Uterus (tissue), 4 donors: ENCODE data around the gene SLC9A1. TPM values are rescaled to one million over a fixed set of nuclear protein-coding genes. Genes with fewer than 3 reads are reported as not detected.
A peak's percentile ranks its signal among the peaks of the same experiment; 100 is the strongest.

Source experiments
- DNase-seq, 2 donors: peaks; one replicate each; pipeline ENCODE4 v3.0.0-alpha.2; 2019 to 2020
- H3K27ac ChIP-seq, 2 donors: fragments of 200-600 bp; sonication (generic); 1 replicate in 1 of 2; 2 replicates in 1 of 2; pipeline ENCODE4 v1.5.1; 2016 to 2018
- H3K27me3 ChIP-seq, 2 donors: fragments of 200-600 bp; sonication (generic); one replicate each; pipeline ENCODE4 v1.5.1; 2018 to 2019; ENCODE audit warnings: control low read depth in 1 of 2
- H3K36me3 ChIP-seq, 2 donors: fragments of 200-600 bp; sonication (generic); one replicate each; pipeline ENCODE4 v1.5.1; 2019; ENCODE audit warnings: control low read depth in 1 of 2
- H3K4me1 ChIP-seq, 2 donors: fragments of 200-600 bp; sonication (generic); one replicate each; pipeline ENCODE4 v1.5.1; 2018 to 2019; ENCODE audit warnings: control low read depth in 1 of 2
- H3K4me3 ChIP-seq, 2 donors: fragments of 200-600 bp; sonication (generic); 1 replicate in 1 of 2; 2 replicates in 1 of 2; pipeline ENCODE4 v1.5.1; 2018 to 2019; ENCODE audit warnings: mild to moderate bottlenecking in 1 of 2
- H3K9me3 ChIP-seq, 2 donors: fragments of 200-600 bp; sonication (generic); one replicate each; pipeline ENCODE4 v1.5.1; 2019; ENCODE audit warnings: control low read depth in 1 of 2
- POLR2A ChIP-seq, 2 donors: fragments of 450-650 bp; IDR thresholded peaks; one replicate each; pipeline ENCODE4 v1.6.1; 2016; ENCODE audit warnings: antibody characterized with exemption in 2 of 2, mild to moderate bottlenecking in 1 of 2, moderate library complexity in 1 of 2
- intact Hi-C: fragments of 100-400 bp; cut with DNase I; formaldehyde crosslinking; loops from one replicate; pipeline ENCODE4 v1.15.1; 2023; ENCODE audit warnings: low total_unique reads
- total RNA-seq, 4 donors: library from RNA; depleted of rRNA in 3 of 4; stranded (reverse); fragments of >200 nt in 3 of 4; gene quantifications; one replicate each; pipeline versions ENCODE4 v1.1.0 to v1.2.4, GENCODE V29; 2014 to 2023
- TF ChIP-seq, protein P1 (sequence below), 4 experiments: fragments of 200-600 bp in 2 of 4; fragments of 450-650 bp in 2 of 4; sonication (generic) in 2 of 4; IDR thresholded peaks; one replicate each; pipeline ENCODE4 v1.5.1; 2016 to 2019; ENCODE audit warnings: antibody characterized with exemption in 4 of 4, mild to moderate bottlenecking in 2 of 4, moderate library complexity in 1 of 4
- donor health status: DM: yes; HTN: yes; CAD: no.

SLC9A1 gene
- total RNA-seq, 4 donors from 2014 or later: 3.1 to 33.6 (median 18.4) TPM

GRCh38 chr1:27154469-27154990 lies 395 bp downstream of the SLC9A1 start:
- no peak for TF ChIP-seq POLR2A (IDR thresholded peaks at IDR 0.05)
- TF ChIP-seq, protein P1, sequence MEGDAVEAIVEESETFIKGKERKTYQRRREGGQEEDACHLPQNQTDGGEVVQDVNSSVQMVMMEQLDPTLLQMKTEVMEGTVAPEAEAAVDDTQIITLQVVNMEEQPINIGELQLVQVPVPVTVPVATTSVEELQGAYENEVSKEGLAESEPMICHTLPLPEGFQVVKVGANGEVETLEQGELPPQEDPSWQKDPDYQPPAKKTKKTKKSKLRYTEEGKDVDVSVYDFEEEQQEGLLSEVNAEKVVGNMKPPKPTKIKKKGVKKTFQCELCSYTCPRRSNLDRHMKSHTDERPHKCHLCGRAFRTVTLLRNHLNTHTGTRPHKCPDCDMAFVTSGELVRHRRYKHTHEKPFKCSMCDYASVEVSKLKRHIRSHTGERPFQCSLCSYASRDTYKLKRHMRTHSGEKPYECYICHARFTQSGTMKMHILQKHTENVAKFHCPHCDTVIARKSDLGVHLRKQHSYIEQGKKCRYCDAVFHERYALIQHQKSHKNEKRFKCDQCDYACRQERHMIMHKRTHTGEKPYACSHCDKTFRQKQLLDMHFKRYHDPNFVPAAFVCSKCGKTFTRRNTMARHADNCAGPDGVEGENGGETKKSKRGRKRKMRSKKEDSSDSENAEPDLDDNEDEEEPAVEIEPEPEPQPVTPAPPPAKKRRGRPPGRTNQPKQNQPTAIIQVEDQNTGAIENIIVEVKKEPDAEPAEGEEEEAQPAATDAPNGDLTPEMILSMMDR (IDR thresholded peaks at IDR 0.05): no peak
- no peaks in the 10 kb centered on the region for H3K36me3 ChIP-seq

GRCh38 chr1:27153927-27154358 lies 982 bp downstream of the SLC9A1 start:
- Histone ChIP-seq H3K4me1 (no peaks in the 10 kb centered on the region), H3K4me3 (peak overlapping the region; percentile 27 to 92), H3K36me3 (no peaks in the 10 kb centered on the region), H3K27me3 (no peaks in the 10 kb centered on the region), H3K27ac (peak overlapping the region; percentile 84 to 95), H3K9me3 (no peaks in the 10 kb centered on the region)
- intact Hi-C loops: no loop called here
- DNase-seq: no peak
- TF ChIP-seq, protein P1 (IDR thresholded peaks at IDR 0.05): no peak
- no peak for TF ChIP-seq POLR2A (IDR thresholded peaks at IDR 0.05)

More at GRCh38 chr1:27154469-27154990, 395 bp downstream of the SLC9A1 start:
- peak overlapping the region; percentile 84 to 95 for H3K27ac ChIP-seq
- H3K4me3 ChIP-seq: peak overlapping the region; percentile 46 to 92
- no peaks in the 10 kb centered on the region for H3K9me3 ChIP-seq
- no peaks in the 10 kb centered on the region for H3K4me1 ChIP-seq
- no peak for DNase-seq
- intact Hi-C loops: no loop called here
- H3K27me3 ChIP-seq: no peaks in the 10 kb centered on the region

DNA sequence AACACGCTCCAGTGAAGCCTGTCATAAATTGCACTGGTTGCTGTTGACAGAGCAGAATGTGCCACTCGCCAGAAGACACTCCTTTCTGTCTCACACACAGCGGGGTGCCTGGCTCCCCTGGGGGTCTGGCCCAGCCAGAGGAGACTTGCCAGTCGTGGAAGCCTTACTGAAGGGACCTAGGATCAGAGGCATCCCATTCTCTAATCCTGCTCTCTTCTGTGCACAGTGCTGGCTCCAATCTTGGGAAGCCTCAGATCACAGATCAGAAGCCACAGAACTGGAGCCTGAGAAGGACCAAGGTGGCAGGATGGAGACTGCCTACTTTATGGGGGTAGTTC lies 1.4 kb downstream of the SLC9A1 start:
- H3K9me3 ChIP-seq: no peaks in the 10 kb centered on the region
- intact Hi-C loops: no loop called here
- H3K4me1 ChIP-seq: no peaks in the 10 kb centered on the region
- H3K27ac ChIP-seq: peak overlapping the region; percentile 84 to 95
- peak overlapping the region; percentile 27 to 92 for H3K4me3 ChIP-seq
- no peaks in the 10 kb centered on the region for H3K27me3 ChIP-seq
- no peaks in the 10 kb centered on the region for H3K36me3 ChIP-seq
- TF ChIP-seq, protein P1 (IDR thresholded peaks at IDR 0.05): no peak
- no peak for DNase-seq

- intact Hi-C loops: no loop called here
- Histone ChIP-seq H3K9me3 (no peaks in the 10 kb centered on the region), H3K4me1 (no peaks in the 10 kb centered on the region), H3K36me3 (no peaks in the 10 kb centered on the region), H3K27me3 (no peaks in the 10 kb centered on the region), H3K27ac (peak overlapping the region; percentile 84 to 95), H3K4me3 (peak overlapping the region; percentile 27 to 92)
- DNase-seq: no peak
- no peak for TF ChIP-seq POLR2A (IDR thresholded peaks at IDR 0.05)
- TF ChIP-seq, protein P1 (IDR thresholded peaks at IDR 0.05): no peak
Measured at GRCh38 chr1:27152829-27153548, 1.9 kb downstream of the SLC9A1 start.

DNA sequence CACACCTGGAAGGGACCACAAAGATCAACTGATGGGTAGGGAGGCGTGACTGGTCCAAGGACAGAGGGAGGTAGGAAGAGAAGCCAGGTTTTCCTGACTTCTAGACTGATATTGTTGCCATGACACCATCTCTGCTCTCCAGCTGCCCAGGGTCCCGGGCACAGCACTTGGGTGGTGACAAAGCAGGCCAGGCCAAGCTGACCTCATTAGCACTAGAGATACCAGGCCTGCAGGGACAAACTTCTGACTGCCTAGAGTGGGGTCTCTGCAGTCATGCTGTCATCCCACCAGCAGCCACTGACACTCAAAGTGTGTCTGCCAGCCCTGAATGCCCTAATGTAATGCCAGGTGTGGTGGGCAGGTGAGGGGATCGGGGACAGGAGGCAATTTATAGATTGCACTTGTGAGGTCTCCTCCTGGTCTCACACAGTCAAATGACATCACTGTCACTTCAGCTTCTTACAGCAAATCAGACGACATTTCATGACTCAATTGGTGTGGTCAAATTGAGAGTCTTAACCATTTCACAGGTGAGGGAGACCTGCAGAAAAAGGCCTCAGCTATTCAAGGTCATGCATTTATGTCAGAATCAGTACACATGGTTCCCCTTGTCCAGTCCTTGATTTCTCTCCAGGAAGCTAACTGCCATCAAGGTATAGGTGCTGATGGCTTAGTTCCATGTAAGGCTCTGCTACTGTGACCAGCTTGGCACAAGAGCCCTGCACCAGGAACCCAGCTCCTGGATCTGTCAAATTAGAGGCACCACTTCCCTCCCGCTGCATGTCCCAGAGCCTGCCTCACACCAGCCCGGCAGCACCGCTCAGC lies 2.7 kb downstream of the SLC9A1 start:
- H3K9me3 ChIP-seq: no peaks in the 10 kb centered on the region
- no peaks in the 10 kb centered on the region for H3K27me3 ChIP-seq
- intact Hi-C loops: no loop called here
- H3K4me3 ChIP-seq: peak overlapping the region; percentile 27 to 92
- no peaks in the 10 kb centered on the region for H3K36me3 ChIP-seq
- H3K4me1 ChIP-seq: no peaks in the 10 kb centered on the region
- TF ChIP-seq, protein P1 (IDR thresholded peaks at IDR 0.05): no peak
- TF ChIP-seq POLR2A (IDR thresholded peaks at IDR 0.05): no peak
- peak overlapping the region; percentile 84 to 95 for H3K27ac ChIP-seq
- DNase-seq: no peak
